ENCODE data around the gene CCSER1.
"Not testable (repeated sequence)": the region's sequence is repeated elsewhere in the genome, so short reads cannot be mapped to it uniquely, and the experiment has no call there.

CCSER1 gene

DNA sequence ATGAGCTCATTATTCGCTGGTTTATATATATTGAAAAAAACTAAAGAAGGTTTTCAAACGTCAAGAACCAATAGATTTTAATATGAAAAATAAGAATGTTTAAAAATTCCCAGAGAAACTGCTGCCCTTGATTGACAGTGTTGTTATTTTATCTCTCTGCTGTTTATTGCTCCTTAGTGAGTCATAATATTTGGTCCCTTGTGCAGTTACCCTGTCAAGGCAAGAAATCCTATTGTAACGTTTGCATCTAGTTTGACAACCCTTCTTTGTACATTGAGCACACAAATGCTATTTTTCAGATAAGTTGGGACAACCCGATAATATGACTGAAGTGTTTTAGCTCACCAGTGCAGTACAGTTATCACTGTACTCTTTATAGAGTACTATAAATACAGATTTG lies 349.4 kb downstream of the CCSER1 start:
- Histone ChIP-seq H3K9me2 (ENCODE audit: low read depth, low read length) (no peaks in the 10 kb centered on the region), H3K27ac (ENCODE audit: low read depth, low read length, poor library complexity, severe bottlenecking) (no peak overlapping the region), H3F3A (ENCODE audit: insufficient read depth, low read length) (no peaks in the 10 kb centered on the region), H3K4me1 (ENCODE audit: insufficient read depth, low read length, severe bottlenecking) (no peaks in the 10 kb centered on the region), H2AFZ (ENCODE audit: low read length) (no peak overlapping the region), H3K9me3 (ENCODE audit: low read length) (no peaks in the 10 kb centered on the region), H3K36me3 (ENCODE audit: insufficient read depth, low read length) (no peaks in the 10 kb centered on the region), H3K79me2 (ENCODE audit: insufficient read depth, low read length) (no peaks in the 10 kb centered on the region), H3K27me3 (ENCODE audit: insufficient read depth, low read length) (no peaks in the 10 kb centered on the region), H3K9ac (ENCODE audit: low read length) (no peak overlapping the region), H3K4me3 (ENCODE audit: low read depth, low read length, poor library complexity, severe bottlenecking) (no peak overlapping the region), H4K20me1 (ENCODE audit: insufficient read depth, low read length) (no peaks in the 10 kb centered on the region), H3K4me2 (ENCODE audit: low read length) (no peak overlapping the region)
- TF ChIP-seq CTCF (IDR thresholded peaks at IDR 0.05; ENCODE audit: low read length), result no peak
- no peak for TF ChIP-seq EZH2 (IDR thresholded peaks at IDR 0.05; ENCODE audit: borderline replicate concordance, low read length)

DNA sequence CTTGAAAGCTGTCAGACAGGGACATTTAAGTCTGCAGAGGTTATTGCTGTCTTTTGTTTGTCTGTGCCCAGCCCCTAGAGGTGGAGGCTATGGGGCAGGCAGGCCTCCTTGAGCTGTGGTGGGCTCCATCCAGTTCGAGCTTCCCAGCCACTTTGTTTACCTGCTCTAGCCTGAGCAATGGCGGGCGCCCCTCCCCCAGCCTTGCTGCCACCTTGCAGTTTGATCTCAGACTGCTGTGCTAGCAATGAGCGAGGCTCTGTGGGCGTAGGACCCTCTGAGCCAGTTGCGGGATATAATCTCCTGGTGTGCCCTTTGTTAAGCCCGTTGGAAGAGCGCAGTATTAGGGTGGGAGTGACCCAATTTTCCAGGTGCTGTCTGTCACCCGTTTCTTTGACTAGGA lies 357.7 kb downstream of the CCSER1 start:
- H3K9me3 ChIP-seq (ENCODE audit: low read length); H2AFZ ChIP-seq (ENCODE audit: low read length); H3F3A ChIP-seq (ENCODE audit: insufficient read depth, low read length); H3K36me3 ChIP-seq (ENCODE audit: insufficient read depth, low read length); H4K20me1 ChIP-seq (ENCODE audit: insufficient read depth, low read length); H3K9ac ChIP-seq (ENCODE audit: low read length); H3K27me3 ChIP-seq (ENCODE audit: insufficient read depth, low read length); H3K27ac ChIP-seq (ENCODE audit: low read depth, low read length, poor library complexity, severe bottlenecking); H3K4me2 ChIP-seq (ENCODE audit: low read length); H3K4me3 ChIP-seq (ENCODE audit: low read depth, low read length, poor library complexity, severe bottlenecking); H3K79me2 ChIP-seq (ENCODE audit: insufficient read depth, low read length); H3K9me2 ChIP-seq (ENCODE audit: low read depth, low read length); H3K4me1 ChIP-seq (ENCODE audit: insufficient read depth, low read length, severe bottlenecking): not testable (repeated sequence)

DNA sequence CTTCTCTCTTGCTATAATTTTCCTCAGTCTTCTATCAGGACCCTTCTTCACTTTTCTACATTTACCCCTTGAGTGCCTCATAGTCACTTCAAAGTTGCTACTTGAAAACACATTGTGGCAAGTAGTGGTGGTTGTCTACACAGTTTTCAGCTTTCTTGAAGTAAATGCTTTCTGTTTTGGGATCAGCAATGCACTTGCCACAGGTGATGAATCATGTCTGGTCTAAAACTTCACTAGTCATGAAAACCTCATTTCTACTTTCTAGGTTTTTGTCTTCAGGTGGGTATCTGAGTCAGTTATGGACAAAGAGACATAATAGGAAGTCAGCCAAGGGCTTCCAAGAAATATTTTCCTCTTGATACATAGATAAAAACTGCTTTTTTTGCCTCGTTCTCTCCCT lies 359.2 kb downstream of the CCSER1 start:
- Histone ChIP-seq H3F3A (ENCODE audit: insufficient read depth, low read length) (no peaks in the 10 kb centered on the region), H3K4me1 (ENCODE audit: insufficient read depth, low read length, severe bottlenecking) (no peaks in the 10 kb centered on the region), H4K20me1 (ENCODE audit: insufficient read depth, low read length) (no peaks in the 10 kb centered on the region), H3K27me3 (ENCODE audit: insufficient read depth, low read length) (no peaks in the 10 kb centered on the region), H3K79me2 (ENCODE audit: insufficient read depth, low read length) (no peaks in the 10 kb centered on the region), H3K27ac (ENCODE audit: low read depth, low read length, poor library complexity, severe bottlenecking) (no peak overlapping the region), H3K9me2 (ENCODE audit: low read depth, low read length) (no peaks in the 10 kb centered on the region), H3K36me3 (ENCODE audit: insufficient read depth, low read length) (no peaks in the 10 kb centered on the region), H3K9me3 (ENCODE audit: low read length) (no peaks in the 10 kb centered on the region), H3K4me3 (ENCODE audit: low read depth, low read length, poor library complexity, severe bottlenecking) (no peak overlapping the region), H3K4me2 (ENCODE audit: low read length) (no peak overlapping the region), H2AFZ (ENCODE audit: low read length) (no peak overlapping the region), H3K9ac (ENCODE audit: low read length) (no peak overlapping the region)
- TF ChIP-seq CTCF (IDR thresholded peaks at IDR 0.05; ENCODE audit: low read length), result no peak
- TF ChIP-seq EZH2 (IDR thresholded peaks at IDR 0.05; ENCODE audit: borderline replicate concordance, low read length), result no peak

DNA sequence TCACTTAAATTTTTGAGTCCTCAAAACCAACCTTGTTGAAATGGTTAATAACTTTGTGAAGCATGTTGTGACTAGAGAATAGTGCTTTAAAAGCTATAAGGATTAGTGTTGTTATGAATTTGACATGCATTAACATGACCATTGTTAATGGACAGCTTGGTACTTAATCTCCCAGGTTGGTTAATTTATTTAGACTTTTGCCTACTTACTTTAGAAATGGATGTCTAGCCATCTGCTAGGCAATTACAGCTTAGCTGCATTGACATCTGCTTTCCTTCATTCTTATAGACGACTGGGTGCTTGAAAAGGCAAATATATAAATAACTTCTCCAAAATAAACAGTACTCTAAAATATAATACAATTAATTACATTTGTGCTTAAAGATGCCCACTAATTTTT lies 368.0 kb downstream of the CCSER1 start:
- Histone ChIP-seq H3K4me3 (ENCODE audit: low read depth, low read length, poor library complexity, severe bottlenecking) (no peak overlapping the region), H3K27ac (ENCODE audit: low read depth, low read length, poor library complexity, severe bottlenecking) (no peak overlapping the region), H2AFZ (ENCODE audit: low read length) (no peak overlapping the region), H3K79me2 (ENCODE audit: insufficient read depth, low read length) (no peaks in the 10 kb centered on the region), H3K9ac (ENCODE audit: low read length) (no peak overlapping the region), H3K9me2 (ENCODE audit: low read depth, low read length) (no peaks in the 10 kb centered on the region), H3K27me3 (ENCODE audit: insufficient read depth, low read length) (no peaks in the 10 kb centered on the region), H3K9me3 (ENCODE audit: low read length) (no peaks in the 10 kb centered on the region), H3K4me1 (ENCODE audit: insufficient read depth, low read length, severe bottlenecking) (no peaks in the 10 kb centered on the region), H3K36me3 (ENCODE audit: insufficient read depth, low read length) (no peaks in the 10 kb centered on the region), H3K4me2 (ENCODE audit: low read length) (no peak overlapping the region), H4K20me1 (ENCODE audit: insufficient read depth, low read length) (no peaks in the 10 kb centered on the region), H3F3A (ENCODE audit: insufficient read depth, low read length) (no peaks in the 10 kb centered on the region)
- no peak for TF ChIP-seq CTCF (IDR thresholded peaks at IDR 0.05; ENCODE audit: low read length)

Measured in OCI-LY1 (cell line).